IPS-15b (cell line): Measurements from ENCODE around the gene C16orf95.

Experiments used
- H3K27me3 ChIP-seq: one replicate; pipeline ENCODE4 v1.6.1; 2013; ENCODE audit warnings: low read length; ENCODE audit not compliant: control insufficient read depth, insufficient read depth
- H3K36me3 ChIP-seq: one replicate; pipeline ENCODE4 v1.6.1; 2013; ENCODE audit warnings: low read length; ENCODE audit not compliant: control insufficient read depth, insufficient read depth
- H3K4me1 ChIP-seq: one replicate; pipeline ENCODE4 v1.6.1; 2013; ENCODE audit warnings: mild to moderate bottlenecking, low read length; ENCODE audit not compliant: control insufficient read depth, insufficient read depth
- H3K4me3 ChIP-seq: one replicate; pipeline ENCODE4 v1.5.1; 2013; ENCODE audit warnings: low read depth, low read length
- H3K9ac ChIP-seq: one replicate; pipeline ENCODE4 v1.6.1; 2013; ENCODE audit warnings: low read depth, mild to moderate bottlenecking, low read length
- H3K9me3 ChIP-seq: one replicate; pipeline ENCODE4 v1.6.1; 2013; ENCODE audit warnings: mild to moderate bottlenecking, low read length; ENCODE audit not compliant: control insufficient read depth, insufficient read depth

C16orf95 gene

GRCh38 chr16:87305505-87306391 is 11.4 kb downstream of the C16orf95 start:
- H3K9ac ChIP-seq = peak overlapping the region; percentile 47
- peak overlapping the region; percentile 32 for H3K4me3 ChIP-seq
- H3K9me3 ChIP-seq = no peaks in the 10 kb centered on the region
- peaks cover 2% of the 10 kb centered on the region for H3K4me1 ChIP-seq
- H3K27me3 ChIP-seq = no peaks in the 10 kb centered on the region
- no peaks in the 10 kb centered on the region for H3K36me3 ChIP-seq

- no peak overlapping the region for H3K4me3 ChIP-seq
- no peaks in the 10 kb centered on the region for H3K36me3 ChIP-seq
- no peaks in the 10 kb centered on the region for H3K27me3 ChIP-seq
- no peak overlapping the region for H3K9ac ChIP-seq
- H3K9me3 ChIP-seq = no peaks in the 10 kb centered on the region
- H3K4me1 ChIP-seq = peaks cover 2% of the 10 kb centered on the region
Observed at GRCh38 chr16:87304951-87305350, 12.2 kb downstream of the C16orf95 start.

DNA sequence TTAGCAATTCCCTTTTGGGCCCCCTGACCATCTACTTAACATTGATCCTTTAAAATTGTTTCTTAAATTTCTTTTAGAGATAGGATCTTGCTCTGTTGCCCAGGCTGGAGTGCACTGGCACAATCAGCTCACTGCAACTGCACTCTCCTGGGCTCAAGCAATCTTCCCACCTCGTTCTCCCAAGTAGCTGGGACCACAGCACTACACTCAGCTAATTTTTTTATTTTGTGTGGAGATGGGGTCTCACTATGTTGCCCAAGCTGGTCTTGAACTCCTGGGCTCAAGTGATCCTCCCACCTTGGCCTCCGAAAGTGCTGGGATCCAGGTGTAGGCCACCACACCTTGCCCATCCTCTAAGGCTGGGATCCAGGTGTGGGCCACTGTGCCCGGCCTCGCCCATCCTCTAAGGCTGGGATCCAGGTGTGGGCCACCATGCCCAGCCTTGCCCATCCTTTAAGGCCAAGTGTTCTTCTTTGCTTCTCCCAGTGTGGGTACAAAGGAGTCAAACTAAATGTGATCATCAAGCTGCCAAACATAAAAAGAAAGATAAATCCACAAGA is 13.2 kb downstream of the C16orf95 start:
- Histone ChIP-seq H3K9me3 (no peaks in the 10 kb centered on the region), H3K27me3 (no peaks in the 10 kb centered on the region), H3K9ac (no peak overlapping the region), H3K4me3 (no peak overlapping the region), H3K36me3 (no peaks in the 10 kb centered on the region), H3K4me1 (peaks cover 2% of the 10 kb centered on the region)

GRCh38 chr16:87303431-87303930 is 13.7 kb downstream of the C16orf95 start:
- Histone ChIP-seq H3K9me3 (no peaks in the 10 kb centered on the region), H3K4me3 (no peak overlapping the region), H3K9ac (no peak overlapping the region), H3K4me1 (peaks cover 2% of the 10 kb centered on the region), H3K36me3 (no peaks in the 10 kb centered on the region), H3K27me3 (no peaks in the 10 kb centered on the region)

DNA sequence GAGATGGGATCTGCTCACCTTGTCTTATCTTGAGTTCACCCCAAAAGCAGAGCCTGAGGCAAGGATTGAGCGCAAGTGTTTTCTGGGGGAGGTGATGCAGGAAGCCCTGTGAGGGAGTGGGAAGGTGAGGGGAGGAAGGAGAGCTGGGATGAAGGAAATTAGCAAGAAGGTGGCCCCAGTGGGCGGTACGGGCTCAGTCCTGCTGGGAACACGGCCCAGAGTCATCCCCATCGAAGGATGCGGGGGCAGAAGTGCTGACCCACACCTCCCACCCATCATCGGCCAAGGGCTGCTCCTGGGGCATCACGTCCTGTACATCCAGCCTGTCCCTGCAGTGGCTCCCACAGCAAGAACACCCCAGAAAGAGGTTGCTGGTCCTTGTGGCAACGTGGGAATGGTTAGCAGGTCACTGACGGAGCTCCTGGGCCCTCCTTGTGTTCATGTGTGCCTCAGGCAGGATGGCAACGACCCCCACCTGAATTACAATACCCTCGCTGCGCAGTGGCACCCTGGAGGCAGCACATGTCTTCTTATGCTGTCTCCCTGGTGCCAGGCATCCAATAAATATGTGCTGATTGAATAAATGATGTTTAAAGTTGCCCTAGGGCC is 18.2 kb downstream of the C16orf95 start:
- Histone ChIP-seq H3K4me1 (no peaks in the 10 kb centered on the region), H3K9me3 (no peaks in the 10 kb centered on the region), H3K36me3 (no peaks in the 10 kb centered on the region), H3K27me3 (no peaks in the 10 kb centered on the region), H3K9ac (no peak overlapping the region), H3K4me3 (no peak overlapping the region)

DNA sequence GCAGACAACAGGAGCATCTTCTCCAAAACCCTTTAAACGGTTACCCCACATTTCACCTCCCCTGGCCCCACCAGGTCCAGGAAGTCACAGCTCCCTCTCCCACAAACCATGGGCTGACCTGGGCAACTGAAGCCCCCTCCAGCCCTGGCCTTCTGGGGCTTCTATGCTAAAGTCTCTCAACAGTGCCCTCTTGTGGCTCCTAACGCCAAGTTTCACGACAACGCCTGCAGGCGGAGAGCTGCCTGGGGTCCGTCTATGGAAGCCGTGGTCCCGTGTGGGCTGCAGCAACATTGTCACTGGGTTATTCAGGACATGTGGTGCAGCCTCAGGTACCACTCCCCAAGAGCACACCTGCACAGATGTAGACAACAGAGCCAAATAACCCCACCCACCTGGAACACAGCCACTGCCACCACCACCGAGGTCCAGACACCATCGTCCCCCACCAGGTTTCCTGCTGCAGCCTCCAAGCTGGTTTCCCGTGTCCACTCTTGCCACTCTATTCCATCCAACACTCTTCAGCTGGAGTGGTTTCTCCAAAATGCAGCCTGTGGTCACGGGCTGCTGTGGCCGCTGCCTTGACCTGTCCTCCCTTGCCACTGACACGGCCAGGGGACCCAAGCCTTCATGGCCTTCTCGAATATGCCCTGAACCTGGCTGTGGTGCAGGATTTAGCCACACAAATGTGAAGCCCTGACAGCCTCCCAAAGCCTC is 19.1 kb downstream of the C16orf95 start:
- Histone ChIP-seq H3K36me3 (no peaks in the 10 kb centered on the region), H3K9ac (no peak overlapping the region), H3K4me3 (no peak overlapping the region), H3K9me3 (no peaks in the 10 kb centered on the region), H3K4me1 (no peaks in the 10 kb centered on the region), H3K27me3 (no peaks in the 10 kb centered on the region)

DNA sequence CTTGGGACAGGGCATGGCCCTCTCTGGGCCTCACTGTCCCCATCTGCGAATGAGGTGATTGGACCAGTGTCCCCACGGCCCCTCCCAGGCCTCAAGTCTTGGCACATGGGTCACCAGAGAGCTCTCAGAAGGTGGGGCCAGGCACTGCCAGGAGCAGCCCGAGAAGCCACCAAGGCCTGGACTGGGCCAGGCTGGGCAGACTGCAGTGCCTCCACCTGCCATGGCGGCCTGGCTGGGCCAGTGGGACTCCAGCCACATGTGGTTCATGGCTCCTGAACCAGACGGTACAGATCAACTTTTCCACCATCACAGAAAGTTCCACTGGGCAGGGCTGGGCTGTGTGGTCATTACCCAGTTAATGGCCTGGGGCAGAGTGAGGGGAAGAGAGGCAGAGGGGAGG is 19.8 kb downstream of the C16orf95 start:
- Histone ChIP-seq H3K27me3 (no peaks in the 10 kb centered on the region), H3K4me1 (no peaks in the 10 kb centered on the region), H3K9me3 (no peaks in the 10 kb centered on the region), H3K9ac (no peak overlapping the region), H3K4me3 (no peak overlapping the region), H3K36me3 (no peaks in the 10 kb centered on the region)

GRCh38 chr16:87295661-87296531 is 21.3 kb downstream of the C16orf95 start:
- no peak overlapping the region for H3K4me3 ChIP-seq
- no peaks in the 10 kb centered on the region for H3K9me3 ChIP-seq
- H3K27me3 ChIP-seq = no peaks in the 10 kb centered on the region
- no peak overlapping the region for H3K9ac ChIP-seq
- peaks cover 2% of the 10 kb centered on the region for H3K36me3 ChIP-seq
- no peaks in the 10 kb centered on the region for H3K4me1 ChIP-seq

DNA sequence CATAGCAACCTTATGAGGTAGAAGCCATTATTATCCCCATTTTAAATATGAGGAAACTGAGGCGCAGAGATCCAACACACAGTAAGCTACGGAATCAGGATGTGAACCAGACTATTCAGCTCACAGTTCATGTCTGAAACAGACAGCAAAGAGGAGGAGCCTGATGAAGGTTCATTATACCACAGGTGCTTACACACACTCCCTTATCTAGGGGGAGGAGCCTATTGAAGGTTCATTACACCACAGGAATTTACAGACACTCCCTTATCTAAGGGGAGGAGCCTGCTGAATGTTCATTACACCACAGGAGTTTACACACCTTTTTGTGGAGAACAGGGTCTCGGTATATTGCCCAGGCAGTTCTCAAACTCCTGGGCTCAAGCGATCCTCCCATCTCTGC is 21.9 kb downstream of the C16orf95 start:
- H3K36me3 ChIP-seq = peaks cover 2% of the 10 kb centered on the region
- no peak overlapping the region for H3K4me3 ChIP-seq
- H3K27me3 ChIP-seq = no peaks in the 10 kb centered on the region
- H3K9me3 ChIP-seq = no peaks in the 10 kb centered on the region
- H3K9ac ChIP-seq = no peak overlapping the region
- H3K4me1 ChIP-seq = no peaks in the 10 kb centered on the region

DNA sequence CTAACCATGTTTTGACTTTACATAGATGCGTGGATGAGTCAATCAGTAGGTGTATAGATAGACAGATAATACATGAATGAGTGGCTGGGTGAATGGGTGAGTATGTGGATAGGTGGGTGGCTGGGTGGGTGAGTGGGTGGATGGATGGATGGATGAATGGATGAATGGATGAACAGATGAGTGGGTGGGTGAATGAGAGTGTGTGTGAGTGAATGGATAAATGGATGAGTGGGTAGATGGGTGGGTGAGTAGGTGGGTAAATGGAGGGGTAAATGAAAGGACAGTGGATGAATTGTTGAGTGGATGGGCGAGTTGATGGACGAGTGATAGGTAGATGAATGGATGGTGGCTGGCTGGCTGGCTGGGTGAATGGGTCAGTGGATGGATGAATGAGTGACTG is 23.2 kb downstream of the C16orf95 start:
- Histone ChIP-seq H3K36me3 (peaks cover 2% of the 10 kb centered on the region), H3K4me1 (no peaks in the 10 kb centered on the region), H3K9me3 (no peaks in the 10 kb centered on the region), H3K27me3 (no peaks in the 10 kb centered on the region), H3K9ac (no peak overlapping the region), H3K4me3 (no peak overlapping the region)

DNA sequence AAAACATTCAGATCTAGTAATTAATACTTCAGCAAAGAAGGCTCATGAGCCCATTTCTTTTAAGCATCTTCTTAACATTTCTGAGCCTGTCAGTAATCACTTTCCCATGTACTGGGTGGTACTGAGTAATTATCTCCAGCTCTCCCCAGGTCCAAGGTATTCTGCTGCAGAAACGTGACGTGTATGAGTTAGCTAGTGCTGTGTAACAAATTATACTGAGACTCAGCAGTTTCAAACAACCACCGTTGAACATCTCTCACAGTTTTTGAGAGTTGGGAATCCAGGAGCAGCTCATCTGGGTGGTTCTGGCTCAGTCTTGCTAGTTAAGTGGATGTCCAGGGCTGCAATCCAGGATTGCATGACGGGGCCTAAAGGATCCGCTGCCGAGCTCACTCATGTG is 25.2 kb downstream of the C16orf95 start:
- H3K27me3 ChIP-seq = no peaks in the 10 kb centered on the region
- H3K4me3 ChIP-seq = no peak overlapping the region
- no peaks in the 10 kb centered on the region for H3K9me3 ChIP-seq
- no peak overlapping the region for H3K9ac ChIP-seq
- H3K36me3 ChIP-seq = peaks cover 2% of the 10 kb centered on the region
- no peaks in the 10 kb centered on the region for H3K4me1 ChIP-seq
